ENCODE results near the gene MAP4K2.

DNA sequence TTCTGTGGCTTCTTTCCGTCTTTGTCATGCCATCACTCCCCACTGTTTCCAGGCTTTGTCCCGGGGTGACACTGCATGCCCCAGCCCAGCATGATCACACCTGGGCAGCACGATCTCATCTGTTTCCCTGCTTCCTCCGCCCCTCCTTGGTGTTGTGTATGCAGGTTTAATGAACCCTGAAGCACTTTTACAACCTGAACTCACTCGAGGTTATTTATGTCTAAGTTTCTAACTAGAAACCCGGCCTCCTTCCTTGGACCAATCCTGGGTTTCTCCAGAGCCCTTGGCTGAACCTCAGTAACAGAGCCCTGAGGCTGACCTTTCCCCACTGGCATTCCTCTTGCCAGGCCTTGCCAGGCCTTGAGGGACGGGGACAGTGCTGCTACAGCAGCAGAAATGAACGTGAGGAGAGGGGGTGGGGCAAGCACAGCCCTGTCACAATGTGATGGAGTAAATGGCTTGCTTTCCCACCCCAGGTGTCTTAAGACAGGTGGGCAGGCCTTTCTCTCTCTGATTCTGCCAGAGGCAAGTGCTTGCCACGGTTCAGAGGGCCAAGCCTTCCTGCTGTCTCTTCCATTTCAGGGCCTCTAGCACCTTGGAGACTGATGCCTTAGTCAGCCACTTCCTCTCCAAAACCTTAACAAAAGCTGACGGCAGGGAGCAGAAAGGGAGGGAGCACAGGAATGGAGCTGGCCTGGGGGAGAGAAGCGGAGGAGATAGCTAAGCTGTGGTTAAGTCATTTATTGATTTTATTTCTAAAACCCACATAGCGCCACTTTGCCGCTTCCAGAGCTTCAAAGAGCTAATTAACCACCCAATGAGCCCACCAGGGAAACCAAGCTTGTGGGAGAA, 40.1 kb downstream of the MAP4K2 start:
- TF ChIP-seq, protein P1, sequence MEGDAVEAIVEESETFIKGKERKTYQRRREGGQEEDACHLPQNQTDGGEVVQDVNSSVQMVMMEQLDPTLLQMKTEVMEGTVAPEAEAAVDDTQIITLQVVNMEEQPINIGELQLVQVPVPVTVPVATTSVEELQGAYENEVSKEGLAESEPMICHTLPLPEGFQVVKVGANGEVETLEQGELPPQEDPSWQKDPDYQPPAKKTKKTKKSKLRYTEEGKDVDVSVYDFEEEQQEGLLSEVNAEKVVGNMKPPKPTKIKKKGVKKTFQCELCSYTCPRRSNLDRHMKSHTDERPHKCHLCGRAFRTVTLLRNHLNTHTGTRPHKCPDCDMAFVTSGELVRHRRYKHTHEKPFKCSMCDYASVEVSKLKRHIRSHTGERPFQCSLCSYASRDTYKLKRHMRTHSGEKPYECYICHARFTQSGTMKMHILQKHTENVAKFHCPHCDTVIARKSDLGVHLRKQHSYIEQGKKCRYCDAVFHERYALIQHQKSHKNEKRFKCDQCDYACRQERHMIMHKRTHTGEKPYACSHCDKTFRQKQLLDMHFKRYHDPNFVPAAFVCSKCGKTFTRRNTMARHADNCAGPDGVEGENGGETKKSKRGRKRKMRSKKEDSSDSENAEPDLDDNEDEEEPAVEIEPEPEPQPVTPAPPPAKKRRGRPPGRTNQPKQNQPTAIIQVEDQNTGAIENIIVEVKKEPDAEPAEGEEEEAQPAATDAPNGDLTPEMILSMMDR (IDR thresholded peaks at IDR 0.05): no peak
- no peak for TF ChIP-seq POLR2A (IDR thresholded peaks at IDR 0.05)
